Adrenal gland (tissue), 5 donors: Measurements from ENCODE around the gene KRT222.

ENCODE experiments used
- POLR2A ChIP-seq, 2 donors: fragments of 450-650 bp; IDR thresholded peaks; one replicate each; pipeline ENCODE4 v1.6.1; 2017; ENCODE audit warnings: antibody characterized with exemption in 2 of 2, mild to moderate bottlenecking in 2 of 2, moderate library complexity in 1 of 2
- TF ChIP-seq, protein P1 (sequence below), 6 experiments: fragments of 450-650 bp in 4 of 6; fragments of 200-600 bp in 2 of 6; sonication (generic) in 1 of 6; IDR thresholded peaks; 1 replicate in 5 of 6; 2 replicates in 1 of 6; pipeline versions ENCODE4 v1.5.1 to v1.8.0; 2016 to 2021; ENCODE audit warnings: antibody characterized with exemption in 6 of 6, mild to moderate bottlenecking in 2 of 6, moderate library complexity in 1 of 6
- donor health status: DM: no; HTN: no; CAD: no.

DNA sequence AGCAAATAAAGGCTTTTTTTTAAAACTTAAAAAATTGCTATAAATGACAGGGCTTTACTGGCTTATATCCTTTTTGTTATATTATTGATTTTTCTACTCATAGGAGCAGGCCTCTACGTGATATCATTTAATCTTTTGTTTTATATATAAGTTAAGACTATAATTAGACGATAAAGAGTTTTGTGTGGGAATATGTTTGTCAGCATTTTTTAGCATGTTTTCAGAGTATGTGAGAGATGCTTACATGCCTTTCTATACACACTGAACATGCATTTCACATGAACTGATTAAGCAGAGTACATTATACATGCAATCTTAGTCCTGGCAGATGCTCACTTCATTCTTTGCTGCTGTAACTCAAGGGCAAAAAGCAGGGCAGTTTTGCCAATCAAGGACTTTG, 7.7 kb upstream of the KRT222 start:
- TF ChIP-seq POLR2A (IDR thresholded peaks at IDR 0.05): no peak
- TF ChIP-seq, protein P1, sequence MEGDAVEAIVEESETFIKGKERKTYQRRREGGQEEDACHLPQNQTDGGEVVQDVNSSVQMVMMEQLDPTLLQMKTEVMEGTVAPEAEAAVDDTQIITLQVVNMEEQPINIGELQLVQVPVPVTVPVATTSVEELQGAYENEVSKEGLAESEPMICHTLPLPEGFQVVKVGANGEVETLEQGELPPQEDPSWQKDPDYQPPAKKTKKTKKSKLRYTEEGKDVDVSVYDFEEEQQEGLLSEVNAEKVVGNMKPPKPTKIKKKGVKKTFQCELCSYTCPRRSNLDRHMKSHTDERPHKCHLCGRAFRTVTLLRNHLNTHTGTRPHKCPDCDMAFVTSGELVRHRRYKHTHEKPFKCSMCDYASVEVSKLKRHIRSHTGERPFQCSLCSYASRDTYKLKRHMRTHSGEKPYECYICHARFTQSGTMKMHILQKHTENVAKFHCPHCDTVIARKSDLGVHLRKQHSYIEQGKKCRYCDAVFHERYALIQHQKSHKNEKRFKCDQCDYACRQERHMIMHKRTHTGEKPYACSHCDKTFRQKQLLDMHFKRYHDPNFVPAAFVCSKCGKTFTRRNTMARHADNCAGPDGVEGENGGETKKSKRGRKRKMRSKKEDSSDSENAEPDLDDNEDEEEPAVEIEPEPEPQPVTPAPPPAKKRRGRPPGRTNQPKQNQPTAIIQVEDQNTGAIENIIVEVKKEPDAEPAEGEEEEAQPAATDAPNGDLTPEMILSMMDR (IDR thresholded peaks at IDR 0.05): no peak
